GM21723 (cell line): Measurements from ENCODE around the gene NMUR1.
"Not testable (repeated sequence)": the region's sequence is repeated elsewhere in the genome, so short reads cannot be mapped to it uniquely, and the experiment has no call there.

Experiments
- ATAC-seq: cut with Tn5 transposase; IDR thresholded peaks from one replicate; pipeline ENCODE4 v1.9.1; 2021; ENCODE audit warnings: mild to moderate bottlenecking, moderate library complexity; ENCODE audit not compliant: unreplicated experiment

NMUR1 gene

DNA sequence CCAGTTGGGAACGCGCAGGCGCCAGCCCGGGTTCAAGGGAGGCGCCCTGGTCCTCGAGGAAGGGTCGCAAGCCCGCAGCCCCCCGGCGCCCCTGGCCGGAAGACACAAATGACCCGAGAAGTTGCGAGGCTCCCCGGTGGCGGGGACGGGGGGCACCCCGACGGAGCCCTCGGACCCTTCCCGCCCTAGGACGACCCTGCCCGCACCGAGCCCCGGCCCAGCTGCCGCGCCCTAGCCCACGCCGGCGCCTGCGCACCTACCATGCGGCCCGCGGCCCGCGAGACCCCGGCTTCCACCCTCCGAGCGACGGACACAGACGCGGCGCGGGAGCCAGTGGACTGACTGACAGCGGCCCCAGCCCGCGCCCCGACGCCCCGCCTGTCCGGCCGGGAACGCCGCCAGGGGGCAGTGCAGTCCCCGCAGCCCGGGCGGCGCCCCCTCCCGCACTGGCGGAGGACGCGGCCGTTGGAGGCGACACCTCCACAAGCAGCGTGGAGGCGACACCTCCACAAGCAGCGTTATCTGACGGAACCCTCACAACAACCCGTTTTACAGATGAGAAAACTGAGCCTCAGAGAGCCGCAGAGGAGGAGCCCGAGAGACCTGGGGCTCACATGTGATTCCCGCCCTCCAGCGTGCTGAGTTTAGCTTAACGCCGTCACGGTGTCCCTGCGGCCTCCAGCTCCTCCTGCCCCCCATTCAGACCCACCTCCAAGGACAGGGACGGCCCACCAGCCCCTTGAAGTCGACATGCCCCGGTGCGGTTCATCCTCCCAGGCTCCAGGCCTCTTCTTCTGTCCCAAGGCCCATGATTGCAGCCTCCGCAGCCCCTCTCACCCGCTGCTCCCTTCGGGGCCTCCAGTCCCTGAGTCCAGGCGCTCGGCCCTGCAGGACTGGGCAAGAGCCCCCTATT lies at the start of gene NMUR1:
Gene NMUR1 (minus strand): TSS at position 347 of the 913 bp plus-strand sequence. CDS start 84 bp downstream, at position 263.
- peak; percentile 49 for ATAC-seq

GRCh38 chr2:231579560-231579959 lies 49.3 kb upstream of the NMUR1 start:
- no peak for ATAC-seq

DNA sequence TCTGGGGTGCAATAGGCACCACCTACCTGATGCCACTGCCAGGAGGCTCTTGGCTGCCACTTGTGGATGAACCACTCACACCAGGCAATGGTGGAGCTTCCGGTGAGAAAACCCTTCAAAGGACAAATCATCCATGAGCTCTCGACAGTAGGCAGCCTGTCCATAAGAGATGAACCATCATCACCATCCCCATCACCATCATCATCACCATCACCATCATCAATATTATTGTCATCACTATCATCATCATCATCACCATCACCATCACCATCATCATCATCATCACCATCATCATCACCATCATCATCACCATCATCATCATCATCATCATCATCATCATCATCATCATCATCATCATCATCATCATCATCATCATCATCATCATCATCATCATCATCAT lies 48.4 kb upstream of the NMUR1 start:
- ATAC-seq = not testable (repeated sequence)

DNA sequence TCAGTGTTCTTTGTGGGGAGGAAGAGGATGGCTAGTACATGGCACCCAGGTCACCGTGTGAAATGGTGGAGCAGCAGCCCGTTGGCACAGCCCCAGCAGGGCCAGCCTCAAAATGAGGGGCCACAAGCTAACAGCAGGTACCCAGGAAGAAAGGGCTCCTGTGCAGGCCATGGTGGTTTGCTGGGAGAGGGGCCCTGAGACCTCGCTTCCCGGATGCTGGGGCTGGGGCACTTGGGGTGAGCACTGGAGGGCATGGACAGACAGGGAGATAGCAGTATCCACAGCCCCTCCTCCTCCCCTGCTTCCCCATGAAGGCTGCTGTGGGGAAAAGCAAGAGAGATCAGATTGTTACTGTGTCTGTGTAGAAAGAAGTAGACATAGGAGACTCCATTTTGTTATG lies 46.2 kb upstream of the NMUR1 start:
- ATAC-seq = no peak

DNA sequence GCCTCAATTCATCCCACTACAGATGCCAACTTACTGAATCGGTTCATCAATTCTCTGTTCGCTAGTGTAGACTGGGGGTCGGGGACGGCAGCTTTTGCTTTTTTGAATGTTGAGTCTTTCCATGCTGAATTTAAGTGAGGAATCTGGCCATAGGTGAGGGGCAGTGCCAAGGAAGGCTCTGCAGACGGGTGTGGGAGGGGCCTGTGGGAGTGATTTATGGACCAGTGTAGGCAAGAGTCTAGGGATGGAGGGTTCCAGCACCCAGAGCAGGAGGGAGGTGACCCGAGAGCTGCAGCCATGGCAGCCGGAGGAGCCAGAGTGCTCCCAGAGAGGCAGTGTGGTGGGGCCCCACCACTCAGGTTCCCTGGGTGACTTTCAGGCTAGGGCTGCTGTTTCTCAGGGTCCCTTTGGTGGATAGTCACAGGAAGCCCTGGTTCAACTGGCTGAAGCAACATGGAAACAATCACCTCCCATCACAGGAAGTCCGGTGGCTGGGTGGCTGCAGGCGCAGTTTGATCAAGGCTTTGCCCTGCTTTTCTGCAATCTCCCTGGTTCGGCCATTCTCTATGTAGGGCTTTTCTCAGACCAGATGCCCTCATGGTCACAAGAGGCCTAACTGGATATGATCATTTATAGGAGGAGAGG lies 45.5 kb upstream of the NMUR1 start:
- no peak for ATAC-seq

DNA sequence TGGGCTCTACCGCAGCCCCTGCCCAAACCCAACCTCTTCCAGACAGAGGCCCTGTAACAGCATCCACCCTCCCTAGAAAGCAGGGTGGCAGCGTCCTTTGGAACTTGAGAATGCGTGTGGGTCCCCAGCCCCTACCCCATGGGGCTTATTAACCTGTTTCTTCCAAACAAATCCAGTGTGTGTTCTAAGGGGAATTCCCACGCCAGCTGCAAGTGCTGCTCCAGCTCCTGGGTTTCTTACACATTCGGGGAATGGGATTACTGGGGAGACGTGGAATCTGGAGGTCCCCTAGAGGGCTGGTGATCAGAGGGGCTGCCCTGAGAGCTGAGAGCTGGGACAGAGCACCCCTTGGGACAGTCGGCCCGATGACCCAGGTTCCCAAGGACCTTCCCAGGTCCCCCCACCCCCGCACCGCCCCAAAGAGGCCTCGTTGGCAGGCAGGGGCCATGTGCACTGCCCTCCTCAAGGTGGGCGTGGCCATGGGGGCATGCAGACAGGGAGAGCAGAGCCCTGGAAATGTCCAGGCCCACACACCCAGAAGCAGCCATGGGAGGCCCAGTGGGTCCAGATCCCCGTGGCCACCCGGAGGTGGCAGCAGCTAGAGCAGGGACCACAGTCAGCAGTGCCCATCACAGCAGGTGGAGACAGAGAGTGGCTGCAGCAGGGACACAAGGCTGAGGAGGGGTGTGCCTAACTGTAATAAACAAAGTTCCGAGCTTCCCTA lies 43.6 kb upstream of the NMUR1 start:
- no peak for ATAC-seq

DNA sequence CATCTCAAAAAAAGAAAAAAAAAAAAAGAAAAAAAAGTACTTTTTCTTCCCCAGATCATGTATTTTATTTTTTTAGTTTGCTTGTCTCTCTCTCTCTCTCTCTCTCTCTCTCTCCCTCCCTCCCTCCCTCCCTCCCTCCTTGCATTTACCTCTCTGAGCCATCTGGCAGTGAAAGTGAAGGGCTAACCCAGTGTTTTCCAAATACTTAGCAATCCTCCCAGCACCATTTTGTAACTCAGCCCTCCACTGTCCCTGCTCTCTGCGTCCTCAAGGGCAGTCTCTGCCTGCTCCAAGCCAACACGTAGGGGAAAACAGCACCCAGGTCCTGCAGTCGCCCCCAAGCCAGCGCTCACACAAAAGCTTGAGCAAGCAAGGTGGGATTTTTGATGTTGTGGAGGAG lies 42.9 kb upstream of the NMUR1 start:
- no peak for ATAC-seq

DNA sequence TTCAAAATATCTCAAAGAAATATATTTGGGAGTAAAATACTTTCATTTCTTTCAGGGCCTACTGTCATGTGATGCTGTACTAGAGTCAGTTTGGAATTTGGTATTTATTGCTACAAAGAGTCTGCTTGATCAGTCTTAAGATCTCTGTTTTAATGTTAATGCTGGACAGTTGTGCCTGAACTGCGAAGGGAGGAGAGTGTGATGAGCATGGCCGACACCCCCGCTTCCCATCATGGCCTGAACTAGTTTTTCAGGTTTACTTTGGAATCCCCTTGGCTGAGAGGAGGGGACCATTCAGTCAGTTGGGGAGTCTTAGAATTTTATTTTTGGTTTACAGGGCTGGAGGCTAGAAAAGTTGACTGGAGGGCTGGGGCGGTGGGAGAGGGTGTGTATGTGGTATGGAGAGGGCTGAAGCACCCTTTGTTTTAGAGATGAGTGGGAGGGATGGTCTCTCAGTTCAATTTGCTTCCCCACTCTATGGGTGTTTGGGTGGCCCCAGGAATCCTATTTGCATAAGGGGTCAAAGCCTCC lies 41.5 kb upstream of the NMUR1 start:
- no peak for ATAC-seq

DNA sequence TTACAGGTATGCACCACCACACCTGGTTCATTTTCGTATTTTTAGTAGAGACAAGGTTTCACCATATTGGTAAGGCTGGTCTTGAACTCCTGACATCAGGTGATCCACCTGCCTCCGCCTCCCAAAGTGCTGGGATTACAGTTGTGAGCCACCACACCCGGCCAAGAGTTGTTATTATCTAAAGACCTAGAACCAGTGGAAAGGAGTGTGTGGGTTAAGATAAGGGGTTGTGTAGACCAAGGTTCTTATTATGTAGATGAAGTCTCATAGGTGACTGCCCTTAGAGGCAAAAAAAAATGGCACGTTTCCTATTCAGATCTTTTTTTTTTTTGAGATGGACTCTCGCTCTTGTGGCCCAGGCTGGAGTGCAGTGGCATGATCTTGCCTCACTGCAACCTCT lies 40.7 kb upstream of the NMUR1 start:
- ATAC-seq = not testable (repeated sequence)

DNA sequence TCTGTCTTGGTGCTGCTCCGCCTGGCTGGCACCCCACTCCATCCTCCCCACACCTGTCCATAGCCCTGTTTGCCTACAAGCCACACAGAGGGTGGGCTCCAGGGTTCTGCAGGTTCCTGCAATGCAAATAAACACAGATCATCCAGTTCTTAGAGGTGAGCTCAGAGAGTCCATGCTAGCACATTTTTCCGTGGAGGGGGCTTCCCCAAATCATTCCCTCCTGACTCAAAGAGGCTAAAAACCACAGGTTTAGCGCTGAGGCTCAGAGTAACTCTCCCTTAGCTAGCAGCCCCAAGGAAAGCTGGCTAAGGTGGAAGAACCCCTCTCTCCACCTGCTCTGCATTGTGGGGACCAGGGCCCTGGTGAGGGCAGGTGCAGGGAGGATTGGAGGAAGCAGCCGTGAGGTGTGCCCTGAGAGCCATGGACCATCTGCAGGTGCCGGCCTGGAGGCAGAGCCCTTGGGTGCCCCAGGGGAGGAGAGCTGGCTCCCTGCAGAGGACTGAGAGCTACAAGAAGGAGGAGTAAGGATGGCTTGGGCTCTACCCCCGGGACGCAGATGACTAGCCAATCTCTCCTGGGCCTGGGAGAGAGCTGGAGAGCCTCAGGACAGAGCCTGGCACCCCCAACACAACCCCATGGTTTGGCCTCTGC lies 38.7 kb upstream of the NMUR1 start:
- no peak for ATAC-seq

GRCh38 chr2:231568098-231568784 lies 38.0 kb upstream of the NMUR1 start:
- ATAC-seq = no peak

DNA sequence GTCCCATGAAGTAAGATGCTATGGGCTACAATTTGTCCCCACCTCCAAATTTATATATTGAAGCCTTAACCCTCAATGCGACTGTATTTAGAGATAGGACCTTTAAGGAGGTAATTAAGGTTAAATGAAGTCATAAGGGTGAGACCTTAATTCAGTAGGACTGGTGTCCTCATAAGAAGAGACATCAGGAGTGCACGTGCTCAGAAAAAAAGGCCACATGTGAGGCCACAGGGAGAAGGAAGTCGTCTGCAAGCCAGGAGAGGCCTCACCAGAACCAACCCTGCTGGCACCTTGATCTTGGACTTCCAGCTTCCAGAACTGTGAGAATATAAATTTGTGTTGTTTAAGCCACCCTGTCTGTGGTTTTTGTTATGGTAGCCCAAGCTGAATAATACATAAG lies 36.9 kb upstream of the NMUR1 start:
- ATAC-seq = no peak

GRCh38 chr2:231565887-231566594 lies 35.8 kb upstream of the NMUR1 start:
- ATAC-seq = no peak

- no peak for ATAC-seq
Observed at GRCh38 chr2:231563378-231563961, 33.2 kb upstream of the NMUR1 start.

GRCh38 chr2:231557571-231558217 lies 27.4 kb upstream of the NMUR1 start:
- ATAC-seq = peak; percentile 83

DNA sequence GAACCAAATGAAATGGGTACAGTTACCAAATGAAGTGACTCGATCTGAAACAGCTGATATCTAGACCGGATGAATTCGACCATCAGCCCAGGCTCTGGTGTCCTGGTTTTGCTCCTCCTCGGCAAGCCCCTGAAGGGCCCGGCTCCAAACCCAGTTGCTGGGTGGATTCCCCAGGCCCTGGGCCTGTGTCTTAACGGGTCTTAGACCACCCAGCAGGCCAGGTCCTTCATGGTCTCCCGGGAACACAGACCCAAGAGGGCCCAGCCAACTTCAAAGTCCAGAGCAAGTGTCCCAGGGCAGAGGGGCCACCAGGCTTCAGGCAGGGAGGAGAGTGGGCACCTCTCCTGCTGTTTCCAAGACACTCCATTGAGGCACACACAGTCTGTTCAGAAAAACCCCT lies 26.7 kb upstream of the NMUR1 start:
- ATAC-seq = no peak

GRCh38 chr2:231556496-231556895 lies 26.3 kb upstream of the NMUR1 start:
- not testable (repeated sequence) for ATAC-seq

DNA sequence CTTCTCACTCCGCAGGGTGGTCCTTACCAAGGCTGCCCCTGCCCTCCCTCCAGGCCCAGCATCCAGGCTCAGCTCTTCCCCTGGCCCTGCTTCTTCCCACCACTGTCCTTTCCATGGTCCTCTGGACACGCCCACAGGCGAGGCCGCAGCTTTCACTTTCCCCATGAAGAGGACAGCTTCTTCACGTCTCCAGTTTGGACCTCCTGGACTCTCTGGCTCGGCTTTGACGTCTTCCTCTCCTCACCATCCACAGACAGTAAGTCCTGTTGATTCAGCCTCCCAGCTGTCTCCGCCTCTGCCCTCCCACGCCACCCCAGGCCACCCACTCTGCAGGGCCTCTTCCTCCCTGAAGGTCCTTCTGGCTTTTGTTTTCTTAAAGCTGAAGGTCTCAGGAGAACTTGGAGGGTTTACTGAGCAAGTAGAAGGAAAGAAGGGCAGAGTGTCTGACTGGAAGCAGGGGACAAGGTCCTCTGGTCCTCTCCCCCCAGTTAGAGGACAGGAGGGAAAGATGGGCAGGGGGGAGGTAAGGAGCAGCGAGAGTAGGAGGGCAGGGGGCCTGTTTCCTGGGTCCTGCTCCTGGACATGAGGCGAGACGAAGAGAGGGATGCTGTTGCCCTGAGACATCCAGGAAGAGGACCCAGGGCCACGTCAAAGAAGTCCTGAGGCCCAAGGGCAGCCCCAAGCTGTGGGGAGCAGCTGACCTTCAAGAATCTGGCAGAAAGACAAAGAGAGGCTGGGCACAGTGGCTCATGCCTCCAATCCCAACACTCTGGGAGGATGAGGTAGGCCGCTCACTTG lies 24.7 kb upstream of the NMUR1 start:
- no peak for ATAC-seq
